ENCODE measurements around the gene NKX6-2.
"Not testable (repeated sequence)": the region's sequence is repeated elsewhere in the genome, so short reads cannot be mapped to it uniquely, and the experiment has no call there.

Gene NKX6-2

DNA sequence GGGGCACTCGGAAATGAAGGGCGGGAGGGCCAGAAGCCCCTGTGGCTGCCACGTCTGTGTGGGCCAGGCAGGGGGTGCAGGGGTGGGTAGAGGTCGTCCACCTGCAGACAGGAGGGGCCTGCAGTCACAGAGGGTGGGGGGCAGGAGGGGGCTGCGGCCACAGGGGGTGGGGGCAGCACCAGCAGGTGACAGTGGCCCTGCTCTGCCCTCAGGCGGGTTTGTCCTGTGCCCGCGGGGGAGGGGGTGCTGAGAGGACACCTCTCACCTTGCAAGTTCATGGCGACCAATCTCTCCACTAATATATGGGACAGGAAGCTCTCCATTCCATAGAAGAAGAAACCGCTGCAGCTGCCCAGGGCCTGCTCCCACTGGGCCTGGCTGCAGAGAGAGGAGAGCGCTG, 26.6 kb upstream of the NKX6-2 start:
- DNase-seq, result no peak

DNA sequence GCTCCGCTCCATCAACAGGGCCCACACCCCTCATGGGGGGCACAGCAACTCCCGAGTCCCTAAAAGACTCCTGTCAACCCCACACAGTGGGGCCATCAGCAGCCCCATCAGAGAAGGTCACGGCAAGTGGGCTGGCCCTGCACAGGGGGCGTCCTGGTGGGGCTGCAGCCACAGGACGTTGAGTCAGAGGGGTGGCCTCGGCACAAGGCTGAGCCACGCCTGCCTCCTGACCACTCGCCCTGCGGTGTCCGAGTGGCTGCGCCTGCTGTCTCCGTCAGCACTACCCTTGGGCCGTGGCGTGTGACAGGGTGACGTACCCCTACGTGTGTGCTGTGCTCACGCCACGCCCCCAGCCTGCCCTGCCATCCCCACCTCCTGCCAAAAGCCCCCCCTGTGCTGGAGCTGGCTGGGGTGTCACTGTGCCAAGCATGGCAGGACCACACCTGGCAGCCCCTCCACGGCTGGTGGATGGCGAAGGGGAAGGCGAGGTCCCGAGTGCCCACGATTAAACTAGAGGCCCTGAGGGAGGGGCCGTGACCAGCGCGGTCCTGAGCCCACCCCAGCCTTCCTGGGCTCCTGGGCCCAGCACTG, 26.0 kb upstream of the NKX6-2 start:
- DNase-seq, result no peak

- no peak for DNase-seq
Measured at GRCh38 chr10:132810807-132811700, 25.1 kb upstream of the NKX6-2 start.

GRCh38 chr10:132810141-132810806, 24.3 kb upstream of the NKX6-2 start:
- DNase-seq, result no peak

- DNase-seq, result no peak
Measured at GRCh38 chr10:132809232-132810140, 23.5 kb upstream of the NKX6-2 start.

DNA sequence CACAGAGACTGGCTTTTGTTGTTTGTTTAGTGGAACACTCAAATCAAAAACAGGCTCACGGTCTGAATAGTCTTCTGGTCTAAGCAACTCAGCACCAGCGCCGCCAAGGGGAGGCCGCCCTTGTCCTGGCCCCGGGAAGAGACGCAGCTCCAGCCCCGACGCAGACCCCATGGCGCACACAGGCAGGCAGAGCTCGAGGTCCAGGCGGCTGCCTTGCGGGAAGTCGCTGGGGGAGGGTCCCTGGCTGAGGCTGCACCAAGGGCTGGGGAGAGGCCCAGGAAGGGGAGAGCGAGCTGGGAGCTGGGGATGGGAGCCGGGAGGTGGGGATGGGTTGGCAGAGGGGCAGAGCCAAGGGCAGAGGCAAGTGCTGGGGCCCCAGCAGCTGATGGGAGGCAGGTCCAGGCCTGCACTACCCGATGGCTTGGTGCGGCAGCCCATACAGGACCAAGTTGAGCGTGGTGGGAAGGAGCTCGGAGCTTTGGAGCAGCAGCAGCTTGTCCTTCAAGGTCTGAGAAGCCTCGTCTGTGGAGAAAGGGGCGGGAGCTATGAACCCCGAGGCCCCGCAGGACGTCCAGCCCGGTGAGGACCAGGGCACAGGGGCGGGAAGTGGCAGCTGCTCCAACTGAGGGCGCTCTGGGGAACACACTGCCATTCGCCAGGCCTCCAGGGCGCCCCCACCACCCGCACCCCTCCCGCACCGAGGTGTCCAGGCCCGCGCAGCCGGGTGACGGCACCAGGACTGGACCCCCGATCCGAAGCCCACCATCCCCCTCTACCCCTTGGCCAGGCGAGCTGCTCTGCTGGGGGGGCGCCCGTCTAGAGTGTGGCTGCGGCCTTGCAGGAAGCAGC, 22.7 kb upstream of the NKX6-2 start:
- no peak for DNase-seq

- DNase-seq, result no peak
Measured at GRCh38 chr10:132807621-132808049, 21.7 kb upstream of the NKX6-2 start.

DNA sequence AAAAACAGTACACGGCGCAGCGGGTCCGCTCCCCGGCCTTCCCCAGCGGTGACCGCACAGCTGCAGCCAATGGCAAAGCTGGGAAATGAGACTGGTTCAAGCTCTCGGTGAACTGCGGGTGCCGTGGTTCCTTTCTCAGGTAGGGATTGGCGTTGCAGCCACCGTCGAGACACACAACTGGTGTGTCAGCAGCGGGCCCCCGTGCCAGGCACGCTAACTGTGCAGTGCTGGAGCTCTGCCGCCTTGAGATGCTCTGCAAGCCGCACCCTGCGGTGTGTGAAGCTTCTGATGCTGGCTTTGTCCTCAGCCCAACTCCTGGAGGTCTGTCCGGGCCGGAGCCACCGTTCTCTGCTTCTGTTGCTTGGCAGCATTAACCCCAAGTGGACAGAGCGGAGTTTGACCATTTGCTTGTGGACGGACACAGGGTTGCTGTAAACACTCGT, 20.6 kb upstream of the NKX6-2 start:
- DNase-seq, result no peak

DNA sequence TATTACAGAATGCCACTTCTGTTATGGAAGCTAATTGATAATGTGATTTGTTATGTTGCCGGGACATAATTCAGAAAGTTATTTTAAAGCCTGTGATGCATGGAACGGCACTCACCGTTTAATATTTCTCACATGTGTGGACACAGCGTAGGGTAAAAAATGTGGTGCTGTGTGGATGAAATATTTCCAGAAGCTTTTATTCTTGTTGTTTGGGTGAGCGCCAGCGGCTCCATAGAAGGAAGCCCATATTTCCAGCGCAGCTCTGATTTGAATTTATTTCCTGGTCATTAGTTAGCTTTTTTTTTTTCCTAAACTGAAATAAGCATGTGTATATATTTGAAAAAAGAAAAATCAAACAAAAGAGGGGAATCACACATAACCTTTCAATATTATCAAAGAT, 20.2 kb upstream of the NKX6-2 start:
- no peak for DNase-seq

- DNase-seq, result no peak
Measured at GRCh38 chr10:132805599-132805998, 19.7 kb upstream of the NKX6-2 start.

DNA sequence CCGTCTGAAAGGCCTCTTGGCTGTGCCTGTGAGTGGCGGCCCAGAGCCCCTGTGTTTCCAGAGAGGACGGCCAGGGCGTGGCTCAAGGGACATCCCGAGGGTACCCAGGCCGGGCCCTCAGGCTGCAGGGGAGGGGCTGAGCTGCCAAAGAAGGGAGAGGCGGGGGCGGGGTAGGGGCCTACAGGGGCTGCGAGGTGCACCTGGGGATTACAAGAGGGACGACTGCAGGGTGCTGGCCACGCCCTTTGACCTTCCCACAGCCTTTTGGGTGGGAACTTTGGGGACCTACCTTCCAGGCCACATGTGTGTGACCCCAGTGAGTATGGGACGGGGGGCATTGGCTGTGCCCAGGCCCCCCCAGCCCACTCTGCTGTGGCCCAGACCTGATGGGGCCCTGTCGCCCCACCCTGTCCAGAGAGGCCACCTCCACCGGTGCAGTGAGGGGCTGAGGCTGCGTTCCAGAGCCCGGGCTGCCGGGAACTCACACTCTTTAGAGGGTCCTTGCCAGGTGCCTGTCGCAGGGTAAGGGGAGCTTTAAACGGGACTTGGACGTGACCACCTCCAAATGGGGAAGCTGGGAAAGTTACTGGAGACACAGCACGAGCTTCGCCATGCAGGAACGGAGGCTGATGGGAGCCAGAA, 19.0 kb upstream of the NKX6-2 start:
- no peak for DNase-seq

GRCh38 chr10:132804287-132804686, 18.3 kb upstream of the NKX6-2 start:
- DNase-seq, result no peak

DNA sequence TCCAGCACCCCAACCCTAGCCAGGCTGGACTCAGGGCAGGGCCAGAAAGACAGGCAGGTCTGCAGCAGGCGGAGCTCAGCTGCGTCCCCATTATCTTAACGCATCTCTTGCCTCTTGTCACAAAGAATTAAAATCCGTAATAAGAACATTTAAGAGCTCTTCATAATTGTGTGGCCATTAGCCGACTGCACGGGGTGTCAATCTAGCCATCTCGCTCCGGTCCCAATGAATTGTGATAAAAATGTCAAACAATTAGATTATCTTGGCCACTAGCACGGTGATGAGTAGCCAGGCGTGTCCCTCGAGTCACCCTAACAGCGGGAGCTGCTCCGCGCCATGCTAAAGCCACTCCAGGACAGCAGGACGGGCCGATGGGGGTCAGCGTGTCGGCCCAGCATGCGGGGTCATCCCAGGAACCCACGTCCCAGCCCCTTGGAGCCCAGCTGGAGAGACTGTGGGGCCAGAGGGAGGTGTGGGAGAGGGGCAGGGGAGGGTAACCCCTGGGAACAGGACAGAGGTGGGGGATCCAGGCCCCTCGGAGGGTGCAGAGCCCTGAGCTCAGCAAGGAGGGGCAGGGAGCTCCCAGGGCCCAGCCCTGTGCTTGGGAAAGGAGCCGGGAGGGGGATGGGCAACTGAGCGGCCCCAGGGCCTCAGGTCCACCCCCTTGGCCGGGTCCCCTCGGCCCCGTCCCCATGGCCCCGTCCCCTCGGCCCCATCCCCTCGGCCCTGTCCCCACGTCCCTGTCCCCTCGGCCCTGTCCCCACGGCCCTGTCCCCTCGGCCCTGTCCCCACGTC, 17.7 kb upstream of the NKX6-2 start:
- DNase-seq, result no peak

DNA sequence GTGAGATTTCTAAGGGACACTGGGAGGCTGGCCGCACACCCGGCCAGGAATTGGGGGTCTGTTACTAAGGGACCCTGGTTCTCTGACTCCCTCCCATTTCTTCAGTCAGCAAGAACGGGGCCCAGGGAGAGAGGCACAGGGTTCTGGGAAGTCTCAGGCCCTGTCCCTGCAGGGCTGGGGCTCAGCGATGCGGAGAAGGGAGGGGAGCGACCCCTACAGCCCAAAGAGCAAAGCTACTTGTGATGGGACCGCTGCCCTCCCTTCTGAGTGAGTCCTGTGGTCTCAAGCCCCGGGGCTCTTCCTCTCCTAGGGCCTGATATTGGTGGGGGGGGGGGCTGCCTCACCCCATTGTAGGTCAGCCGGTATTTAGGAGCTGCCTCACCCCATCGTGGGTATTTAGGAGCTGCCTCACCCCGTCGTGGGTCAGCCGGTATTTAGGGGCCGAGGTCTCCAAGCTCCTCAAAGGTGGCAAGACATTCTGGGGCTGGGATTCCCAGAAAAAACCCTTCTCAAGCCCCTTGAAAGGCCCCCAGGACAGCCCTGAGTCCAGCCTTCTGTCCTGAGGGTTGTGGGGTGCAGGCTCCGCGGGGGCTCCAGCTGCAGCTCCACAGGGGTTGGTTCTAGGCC, 16.9 kb upstream of the NKX6-2 start:
- DNase-seq, result no peak

- DNase-seq, result no peak
Measured at GRCh38 chr10:132802048-132802447, 16.1 kb upstream of the NKX6-2 start.

- no peak for DNase-seq
Measured at GRCh38 chr10:132799865-132800264, 13.9 kb upstream of the NKX6-2 start.

DNA sequence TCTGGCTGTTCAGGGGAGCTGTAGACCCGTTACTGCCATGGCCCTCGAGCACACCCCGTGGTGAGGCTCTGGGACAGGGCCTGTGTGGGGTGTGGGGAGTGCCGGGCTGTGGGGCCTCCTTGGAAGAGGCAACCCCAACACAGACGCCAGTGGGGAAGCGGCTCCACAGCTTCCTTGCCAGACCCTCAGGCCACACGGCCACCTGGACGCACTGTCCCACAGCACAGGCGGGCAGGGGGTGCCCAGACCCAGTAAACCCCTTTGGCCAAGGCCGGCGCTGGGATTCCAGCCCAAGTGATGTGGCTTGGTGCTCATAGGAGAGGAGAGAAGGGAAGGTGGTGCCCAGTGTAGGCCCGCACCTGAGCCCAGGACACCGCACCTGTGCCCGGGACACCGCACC, 12.9 kb upstream of the NKX6-2 start:
- no peak for DNase-seq

- DNase-seq, result no peak
Measured at GRCh38 chr10:132798403-132798802, 12.5 kb upstream of the NKX6-2 start.

DNA sequence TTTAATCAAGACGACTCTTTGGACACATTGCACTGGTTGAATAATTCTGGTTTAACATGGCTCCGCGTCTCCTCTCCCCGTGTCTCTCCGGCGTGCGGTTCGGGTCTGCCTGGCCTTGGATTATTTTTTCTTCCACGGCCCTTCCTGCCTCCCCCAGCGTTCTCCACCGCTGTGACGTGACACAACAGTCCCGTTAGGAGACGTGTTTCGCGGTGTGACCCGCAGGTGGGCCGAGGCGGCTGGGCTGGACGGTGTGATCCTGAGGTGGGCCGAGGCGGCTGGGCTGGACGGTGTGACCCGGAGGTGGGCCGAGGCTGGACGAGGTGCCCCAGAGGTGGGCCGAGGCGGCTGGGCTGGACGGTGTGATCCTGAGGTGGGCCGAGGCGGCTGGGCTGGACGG, 12.0 kb upstream of the NKX6-2 start:
- not testable (repeated sequence) for DNase-seq

DNA sequence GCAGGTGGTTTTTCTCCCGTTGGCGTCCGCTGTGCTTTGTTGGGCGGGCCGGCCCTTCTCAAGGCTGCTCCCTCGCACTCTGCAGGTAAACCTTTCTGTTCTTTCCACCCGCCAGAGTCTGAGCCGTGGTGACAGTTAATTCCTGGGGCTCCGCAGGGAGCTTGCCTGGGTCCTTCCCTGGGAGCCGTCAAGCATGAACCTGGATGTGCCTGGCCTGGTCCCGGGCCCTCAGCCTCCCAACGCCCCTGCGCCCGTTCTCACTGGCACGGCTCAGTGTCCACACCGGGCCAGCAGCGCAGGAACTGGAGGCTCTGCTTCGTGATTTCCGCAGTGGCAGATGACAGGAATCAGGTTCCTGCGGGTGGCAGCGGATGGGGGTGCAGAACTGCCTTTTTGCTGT, 10.9 kb upstream of the NKX6-2 start:
- no peak for DNase-seq
